ENCODE data around the gene JAM3.
A peak's percentile ranks its signal among the peaks of the same experiment; 100 is the strongest.

The JAM3 gene

GRCh38 chr11:134046681-134047449 lies 22.0 kb upstream of the JAM3 start:
- Histone ChIP-seq H3K27me3 (ENCODE audit: insufficient read depth, insufficient read length) (no peaks in the 10 kb centered on the region), H3K9me3 (ENCODE audit: insufficient read depth, low read length) (no peaks in the 10 kb centered on the region), H3K36me3 (ENCODE audit: insufficient read depth, insufficient read length, low read length) (no peaks in the 10 kb centered on the region), H3K9ac (ENCODE audit: insufficient read length, low read depth) (no peak overlapping the region), H3K4me1 (ENCODE audit: insufficient read depth, insufficient read length) (peaks cover 5% of the 10 kb centered on the region), H3K4me3 (ENCODE audit: insufficient read length, low read depth) (no peak overlapping the region)
- no peak for DNase-seq (ENCODE audit: low read depth, low spot score)
- TF ChIP-seq SUZ12 (IDR thresholded peaks at IDR 0.05; ENCODE audit: extremely low read depth, insufficient read depth, insufficient read length) = no peak
- TF ChIP-seq ZNF274 (IDR thresholded peaks at IDR 0.05; ENCODE audit: low read depth, low read length) = no peak
- TF ChIP-seq YY1 (IDR thresholded peaks at IDR 0.05; ENCODE audit: insufficient read depth, insufficient read length) = no peak

DNA sequence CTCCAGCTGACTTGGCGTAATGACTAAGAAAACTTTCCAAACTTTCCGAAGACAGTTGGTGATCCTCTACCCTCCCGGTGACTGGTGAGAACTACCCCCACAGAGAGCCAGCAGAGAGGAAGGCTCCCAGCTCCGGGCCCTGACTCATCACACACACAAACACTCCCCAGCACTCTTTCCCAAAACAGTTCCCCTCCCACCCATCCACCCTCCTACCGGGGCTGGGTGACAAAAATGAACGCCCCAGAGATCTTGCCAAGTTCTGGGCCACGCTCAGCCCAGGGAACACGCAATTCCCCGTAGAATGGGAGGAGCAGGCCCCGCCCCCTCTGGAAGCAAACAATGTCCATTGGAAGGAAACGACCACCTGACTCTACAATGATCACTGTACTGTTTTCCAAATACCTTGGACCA lies 21.3 kb upstream of the JAM3 start:
- Histone ChIP-seq H3K9me3 (ENCODE audit: insufficient read depth, low read length) (no peaks in the 10 kb centered on the region), H3K9ac (ENCODE audit: insufficient read length, low read depth) (no peak overlapping the region), H3K4me3 (ENCODE audit: insufficient read length, low read depth) (no peak overlapping the region), H3K4me1 (ENCODE audit: insufficient read depth, insufficient read length) (peaks cover 4% of the 10 kb centered on the region), H3K36me3 (ENCODE audit: insufficient read depth, insufficient read length, low read length) (no peaks in the 10 kb centered on the region), H3K27me3 (ENCODE audit: insufficient read depth, insufficient read length) (no peaks in the 10 kb centered on the region)
- no peak for DNase-seq (ENCODE audit: low read depth, low spot score)
- TF ChIP-seq YY1 (IDR thresholded peaks at IDR 0.05; ENCODE audit: insufficient read depth, insufficient read length) (no peak), ZNF274 (IDR thresholded peaks at IDR 0.05; ENCODE audit: low read depth, low read length) (no peak), SUZ12 (IDR thresholded peaks at IDR 0.05; ENCODE audit: extremely low read depth, insufficient read depth, insufficient read length) (no peak)

DNA sequence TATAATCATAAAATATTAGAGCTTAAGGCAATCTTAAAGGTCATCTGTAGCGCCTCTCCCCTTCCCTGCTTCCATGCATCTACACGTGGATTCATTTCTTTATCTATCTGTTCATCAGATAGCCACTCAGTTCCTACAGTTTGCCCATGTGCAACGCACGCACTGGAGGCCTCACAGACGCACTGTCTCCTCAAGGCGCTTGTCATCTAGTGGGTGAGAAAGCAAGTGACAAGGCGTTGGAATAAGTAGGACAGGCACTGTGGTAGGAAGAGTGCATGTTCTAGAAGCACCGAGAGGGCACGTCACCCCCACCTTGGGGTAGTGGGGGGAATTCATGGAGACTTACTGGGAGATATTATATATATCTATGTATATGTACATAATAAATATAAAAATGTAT lies 20.8 kb upstream of the JAM3 start:
- H3K27me3 ChIP-seq (ENCODE audit: insufficient read depth, insufficient read length) = no peaks in the 10 kb centered on the region
- no peak for DNase-seq (ENCODE audit: low read depth, low spot score)
- H3K9ac ChIP-seq (ENCODE audit: insufficient read length, low read depth) = no peak overlapping the region

GRCh38 chr11:134049303-134049702 lies 19.6 kb upstream of the JAM3 start:
- DNase-seq (ENCODE audit: low read depth, low spot score) = no peak
- Histone ChIP-seq H3K4me3 (ENCODE audit: insufficient read length, low read depth) (no peak overlapping the region), H3K4me1 (ENCODE audit: insufficient read depth, insufficient read length) (peaks cover 4% of the 10 kb centered on the region), H3K9me3 (ENCODE audit: insufficient read depth, low read length) (no peaks in the 10 kb centered on the region), H3K9ac (ENCODE audit: insufficient read length, low read depth) (no peak overlapping the region), H3K36me3 (ENCODE audit: insufficient read depth, insufficient read length, low read length) (no peaks in the 10 kb centered on the region), H3K27me3 (ENCODE audit: insufficient read depth, insufficient read length) (no peaks in the 10 kb centered on the region)
- TF ChIP-seq YY1 (IDR thresholded peaks at IDR 0.05; ENCODE audit: insufficient read depth, insufficient read length) = no peak
- TF ChIP-seq SUZ12 (IDR thresholded peaks at IDR 0.05; ENCODE audit: extremely low read depth, insufficient read depth, insufficient read length) = no peak
- no peak for TF ChIP-seq ZNF274 (IDR thresholded peaks at IDR 0.05; ENCODE audit: low read depth, low read length)

More for the DNA sequence above, 20.8 kb upstream of the JAM3 start:
- H3K4me3 ChIP-seq (ENCODE audit: insufficient read length, low read depth) = no peak overlapping the region
- peaks cover 4% of the 10 kb centered on the region for H3K4me1 ChIP-seq (ENCODE audit: insufficient read depth, insufficient read length)
- H3K9me3 ChIP-seq (ENCODE audit: insufficient read depth, low read length) = no peaks in the 10 kb centered on the region
- TF ChIP-seq ZNF274 (IDR thresholded peaks at IDR 0.05; ENCODE audit: low read depth, low read length) (no peak), SUZ12 (IDR thresholded peaks at IDR 0.05; ENCODE audit: extremely low read depth, insufficient read depth, insufficient read length) (no peak), YY1 (IDR thresholded peaks at IDR 0.05; ENCODE audit: insufficient read depth, insufficient read length) (no peak)
- H3K36me3 ChIP-seq (ENCODE audit: insufficient read depth, insufficient read length, low read length) = no peaks in the 10 kb centered on the region

- no peaks in the 10 kb centered on the region for H3K9me3 ChIP-seq (ENCODE audit: insufficient read depth, low read length)
- H3K4me3 ChIP-seq (ENCODE audit: insufficient read length, low read depth) = no peak overlapping the region
- DNase-seq (ENCODE audit: low read depth, low spot score) = no peak
- TF ChIP-seq ZNF274 (IDR thresholded peaks at IDR 0.05; ENCODE audit: low read depth, low read length) (no peak), SUZ12 (IDR thresholded peaks at IDR 0.05; ENCODE audit: extremely low read depth, insufficient read depth, insufficient read length) (no peak), YY1 (IDR thresholded peaks at IDR 0.05; ENCODE audit: insufficient read depth, insufficient read length) (no peak)
- peak overlapping the region; percentile 53 for H3K9ac ChIP-seq (ENCODE audit: insufficient read length, low read depth)
- H3K36me3 ChIP-seq (ENCODE audit: insufficient read depth, insufficient read length, low read length) = no peaks in the 10 kb centered on the region
- peaks cover 4% of the 10 kb centered on the region for H3K4me1 ChIP-seq (ENCODE audit: insufficient read depth, insufficient read length)
- no peaks in the 10 kb centered on the region for H3K27me3 ChIP-seq (ENCODE audit: insufficient read depth, insufficient read length)
Measured at GRCh38 chr11:134050541-134051383, 18.1 kb upstream of the JAM3 start.

DNA sequence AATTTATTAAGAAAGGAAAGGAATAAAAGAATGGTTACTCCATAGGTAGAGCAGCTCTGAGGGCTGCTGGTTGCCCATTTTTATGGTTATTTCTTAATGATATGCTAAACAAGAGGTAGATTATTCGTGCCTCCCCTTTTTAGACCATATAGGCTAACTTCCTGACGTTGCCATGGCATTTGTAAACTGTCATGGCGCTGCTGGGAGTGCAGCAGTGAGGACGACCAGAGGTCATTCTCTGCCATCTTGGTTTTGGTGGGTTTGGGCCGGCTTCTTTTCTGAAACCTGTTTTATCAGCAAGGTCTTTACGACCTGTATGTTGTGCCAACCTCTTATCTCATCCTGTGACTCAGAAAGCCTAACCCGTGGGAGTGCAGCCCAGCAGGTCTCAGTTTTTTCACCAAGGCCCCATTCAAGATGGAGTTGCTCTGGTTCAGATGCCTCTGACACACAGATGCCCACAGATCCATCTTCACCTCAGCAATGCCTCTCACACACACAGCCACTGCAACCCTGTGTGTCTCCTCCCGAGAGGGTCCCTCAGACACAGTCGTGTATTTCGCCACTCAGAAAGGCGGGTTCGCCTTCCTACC lies 16.4 kb upstream of the JAM3 start:
- Histone ChIP-seq H3K27me3 (ENCODE audit: insufficient read depth, insufficient read length) (no peaks in the 10 kb centered on the region), H3K9ac (ENCODE audit: insufficient read length, low read depth) (no peak overlapping the region), H3K4me3 (ENCODE audit: insufficient read length, low read depth) (no peak overlapping the region), H3K4me1 (ENCODE audit: insufficient read depth, insufficient read length) (peaks cover 4% of the 10 kb centered on the region), H3K9me3 (ENCODE audit: insufficient read depth, low read length) (no peaks in the 10 kb centered on the region), H3K36me3 (ENCODE audit: insufficient read depth, insufficient read length, low read length) (no peaks in the 10 kb centered on the region)
- no peak for TF ChIP-seq ZNF274 (IDR thresholded peaks at IDR 0.05; ENCODE audit: low read depth, low read length)
- no peak for TF ChIP-seq SUZ12 (IDR thresholded peaks at IDR 0.05; ENCODE audit: extremely low read depth, insufficient read depth, insufficient read length)
- no peak for TF ChIP-seq YY1 (IDR thresholded peaks at IDR 0.05; ENCODE audit: insufficient read depth, insufficient read length)
- no peak for DNase-seq (ENCODE audit: low read depth, low spot score)
